HepG2 (cell line): ENCODE results near the gene PPP2R1B. TPM values are rescaled to one million over a fixed set of nuclear protein-coding genes. Genes with fewer than 3 reads are reported as not detected.

Experiments
- ATAC-seq: fragments of 200-7000 bp; cut with Tn5 transposase; 3 replicates; pipeline ENCODE4 v1.9.1; 2020; ENCODE audit warnings: mild to moderate bottlenecking, moderate library complexity
- BruUV-seq: library from RNA; stranded (reverse); fragments of 400-500 nt; replicated peaks from 2 replicates; lab custom pipeline; 2021; lab: Mats Ljungman, UMichigan
- CTCF ChIA-PET: fragments of 300-600 bp; formaldehyde crosslinking; extraction: SDS; loops from one replicate; lab custom pipeline; 2021; ENCODE audit warnings: low total read pairs, inconsistent platforms, low intra/inter-chr PET ratio; lab: Yijun Ruan, JAX
- POLR2A ChIA-PET: fragments of 350-600 bp; sonication (Branson Sonifier 250); formaldehyde crosslinking; loops from one replicate; lab custom pipeline; 2020; ENCODE audit warnings: antibody characterized with exemption, inconsistent platforms; lab: Yijun Ruan, JAX
- DNase-seq: peaks from one replicate; pipeline ENCODE4 v3.0.0-alpha.2; 2015; ENCODE audit warnings: low spot score
- FAIRE-seq: peaks from 3 replicates; lab custom pipeline; 2011; peaks lifted over from hg19 to GRCh38; lab: Jason Lieb, UNC
- H2AFZ ChIP-seq: one replicate; pipeline ENCODE4 v1.6.1; 2011; ENCODE audit warnings: low read length, inconsistent platforms
- H3K27ac ChIP-seq: fragments of 300-600 bp; 3 replicates; pipeline ENCODE4 v1.8.0; 2011; ENCODE audit warnings: mixed run types, mild to moderate bottlenecking, mixed read lengths, low read length, inconsistent platforms; ENCODE audit not compliant: insufficient read depth; ENCODE audit errors: extremely low read length
- H3K27me3 ChIP-seq, 2 experiments: fragments of 200-600 bp in 1 of 2; 2 replicates in 1 of 2; 3 replicates in 1 of 2; pipeline versions ENCODE4 v1.6.0 to v1.8.0; 2011; ENCODE audit warnings: low read length in 2 of 2, mild to moderate bottlenecking in 2 of 2, moderate library complexity in 2 of 2, inconsistent platforms in 1 of 2; ENCODE audit not compliant: insufficient read depth in 2 of 2, control insufficient read depth in 1 of 2
- H3K36me3 ChIP-seq, 2 experiments: fragments of 200-600 bp in 1 of 2; replicated peaks in 1 of 2; 2 replicates in 1 of 2; 3 replicates in 1 of 2; pipeline versions ENCODE4 v1.5.1 to v1.8.0; 2011; ENCODE audit warnings: low read length in 2 of 2, inconsistent platforms in 1 of 2; ENCODE audit not compliant: insufficient read depth in 2 of 2, control insufficient read depth in 1 of 2
- H3K4me1 ChIP-seq: 2 replicates; pipeline ENCODE4 v1.5.1; 2012; ENCODE audit warnings: low read length, inconsistent platforms; ENCODE audit not compliant: insufficient read depth
- H3K4me2 ChIP-seq: 2 replicates; pipeline ENCODE4 v1.6.0; 2011; ENCODE audit warnings: low read depth, low read length, inconsistent platforms
- H3K4me3 ChIP-seq, 3 experiments: fragments of 200-600 bp in 1 of 3; sonication (generic), shearing (Covaris generic) in 1 of 3; replicated peaks in 1 of 3; 2 replicates each; pipeline ENCODE4 v1.5.1; 2011 to 2016; ENCODE audit warnings: low read length in 3 of 3, inconsistent platforms in 2 of 3, low read depth in 2 of 3, mild to moderate bottlenecking in 2 of 3, control low read depth in 1 of 3, mixed read lengths in 1 of 3; ENCODE audit not compliant: insufficient read depth in 1 of 3
- H3K79me2 ChIP-seq: one replicate; pipeline ENCODE4 v1.6.1; 2011; ENCODE audit warnings: low read length, inconsistent platforms; ENCODE audit not compliant: insufficient read depth
- H3K9ac ChIP-seq: 2 replicates; pipeline ENCODE4 v1.6.0; 2011; ENCODE audit warnings: mild to moderate bottlenecking, low read depth, low read length, inconsistent platforms; ENCODE audit not compliant: insufficient read depth
- H3K9me3 ChIP-seq: 2 replicates; pipeline ENCODE4 v1.5.1; 2012; ENCODE audit warnings: mild to moderate bottlenecking, low read length
- H4K20me1 ChIP-seq: 2 replicates; pipeline ENCODE4 v1.6.0; 2011; ENCODE audit warnings: inconsistent platforms, mild to moderate bottlenecking, low read length, moderate library complexity; ENCODE audit not compliant: insufficient read depth
- CEBPB ChIP-seq: IDR thresholded peaks from 2 replicates; pipeline ENCODE4 v1.6.1; 2011; ENCODE audit warnings: low read depth, low read length, improper control_type of control experiment, borderline replicate concordance
- NR1H2 ChIP-seq: sonication (generic); formaldehyde crosslinking; IDR thresholded peaks from 2 replicates; pipeline ENCODE4 v1.8.1; 2022; ENCODE audit warnings: low read depth, missing genetic modification reagents, borderline replicate concordance
- PLRG1 ChIP-seq: fragments of 450-650 bp; conservative IDR thresholded peaks from 2 replicates; pipeline ENCODE4 v1.6.1; 2016
- SMAD1 ChIP-seq: sonication (generic); formaldehyde crosslinking; IDR thresholded peaks from 2 replicates; pipeline ENCODE4 v1.4.0; 2020; ENCODE audit warnings: missing genetic modification reagents, low read depth, mild to moderate bottlenecking, borderline replicate concordance
- ZNF468 ChIP-seq: sonication (generic); formaldehyde crosslinking; IDR thresholded peaks from 2 replicates; pipeline ENCODE4 v1.8.0; 2022; ENCODE audit warnings: mild to moderate bottlenecking, moderate library complexity, missing genetic modification reagents
- WGBS: methylation state at CpG from one replicate; pipeline ENCODE4 v1.1.6; 2017; ENCODE audit warnings: low lambda C conversion rate; 5-methylcytosine and 5-hydroxymethylcytosine counted together
- in situ Hi-C: cut with HindIII; loops from 2 replicates; pipeline ENCODE4 v1.10.0; 2017; ENCODE audit warnings: low pct_unique_long_range_greater_than_20kb; ENCODE audit not compliant: extremely low pct_ligation_motif_present
- intact Hi-C: fragments of 100-400 bp; cut with micrococcal nuclease; formaldehyde crosslinking; loops from one replicate; pipeline ENCODE4 v1.10.0; 2022; ENCODE audit not compliant: unreplicated experiment
- polyA plus RNA-seq, 8 experiments: library from polyadenylated mRNA; depleted of rRNA in 3 of 8; stranded (reverse) in 7 of 8; unstranded in 1 of 8; fragments of >200 nt; fragmentation: Illumina TruSeq in 4 of 8; extraction: Trizol in 4 of 8; gene quantifications; 2 replicates each; pipeline versions ENCODE4 v1.2.1 to v1.2.3, GENCODE V29; 2011 to 2016; ENCODE audit warnings: low read depth in 4 of 8, missing spikeins in 1 of 8, mixed read lengths in 1 of 8; ENCODE audit not compliant: insufficient read depth in 1 of 8
- total RNA-seq, 5 experiments: library from RNA; depleted of rRNA; stranded (reverse); fragments of >200 nt; fragmentation: Illumina TruSeq; extraction: Trizol; gene quantifications; 2 replicates each; pipeline ENCODE4 v1.2.3, GENCODE V29; 2016; ENCODE audit warnings: low read depth in 1 of 5
- TF ChIP-seq, protein P1 (sequence below): sonication (generic); formaldehyde crosslinking; conservative IDR thresholded peaks from 2 replicates; pipeline ENCODE4 v1.8.0; 2022; ENCODE audit warnings: low read depth, missing genetic modification reagents
- TF ChIP-seq, protein P2 (sequence below): sonication (generic); formaldehyde crosslinking; conservative IDR thresholded peaks from 2 replicates; pipeline ENCODE4 v1.4.0; 2020; ENCODE audit warnings: missing genetic modification reagents
- TF ChIP-seq, protein P3 (sequence below): sonication (generic); formaldehyde crosslinking; IDR thresholded peaks from 2 replicates; pipeline ENCODE4 v1.5.0; 2020; ENCODE audit warnings: missing genetic modification reagents

The PPP2R1B gene
- total and polyA plus RNA-seq, 2 of the 13 experiments (the other 11 are each of a cell fraction or from before 2014, with no cell fraction given): 22.1 to 56.8 TPM

DNA sequence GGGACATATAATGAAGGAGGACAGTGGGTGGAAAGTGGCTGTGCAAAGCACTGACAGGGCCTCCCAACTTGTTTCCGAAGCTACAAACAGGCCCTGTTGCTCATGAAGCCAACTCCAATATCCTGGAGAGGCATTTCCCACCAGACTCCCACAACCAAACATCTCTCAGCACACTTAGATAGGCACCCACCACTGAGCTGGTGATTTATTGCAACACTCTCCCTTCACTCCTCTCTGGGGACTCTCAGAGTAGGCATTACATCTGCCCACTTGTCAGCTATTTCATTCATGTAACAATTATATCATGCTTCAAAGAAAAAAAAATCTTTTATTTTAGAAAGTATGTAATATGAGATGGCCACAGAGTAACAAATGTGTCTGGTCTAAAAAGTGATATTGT is 32.1 kb upstream of the PPP2R1B start:
- H3K36me3 ChIP-seq: peaks cover 2 to 8% of the 10 kb centered on the region in 2 experiments; a peak in 3 of 5 replicates
- POLR2A ChIA-PET: interaction anchor here (1.7 kb wide), 1 partner anchor 20 kb away, joined by 7 read pairs; no protein-coding TSS in a partner anchor
- no peak overlapping the region for H3K4me3 ChIP-seq
- no peaks in the 10 kb centered on the region for H3K9me3 ChIP-seq
- intact Hi-C loops: no loop called here
- no peak overlapping the region for H3K27ac ChIP-seq
- H3K9ac ChIP-seq: no peak overlapping the region
- TF ChIP-seq PLRG1 (no peak), CEBPB (0 out of 2 replicates have a peak, but pooled peaks have one; percentile 9), NR1H2 (CRISPR knock-in tag) (no peak), ZNF468 (CRISPR knock-in tag) (no peak), SMAD1 (CRISPR knock-in tag) (no peak)
- TF ChIP-seq, protein P1, sequence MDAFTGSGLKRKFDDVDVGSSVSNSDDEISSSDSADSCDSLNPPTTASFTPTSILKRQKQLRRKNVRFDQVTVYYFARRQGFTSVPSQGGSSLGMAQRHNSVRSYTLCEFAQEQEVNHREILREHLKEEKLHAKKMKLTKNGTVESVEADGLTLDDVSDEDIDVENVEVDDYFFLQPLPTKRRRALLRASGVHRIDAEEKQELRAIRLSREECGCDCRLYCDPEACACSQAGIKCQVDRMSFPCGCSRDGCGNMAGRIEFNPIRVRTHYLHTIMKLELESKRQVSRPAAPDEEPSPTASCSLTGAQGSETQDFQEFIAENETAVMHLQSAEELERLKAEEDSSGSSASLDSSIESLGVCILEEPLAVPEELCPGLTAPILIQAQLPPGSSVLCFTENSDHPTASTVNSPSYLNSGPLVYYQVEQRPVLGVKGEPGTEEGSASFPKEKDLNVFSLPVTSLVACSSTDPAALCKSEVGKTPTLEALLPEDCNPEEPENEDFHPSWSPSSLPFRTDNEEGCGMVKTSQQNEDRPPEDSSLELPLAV (CRISPR knock-in tag): no peak
- TF ChIP-seq, protein P2, sequence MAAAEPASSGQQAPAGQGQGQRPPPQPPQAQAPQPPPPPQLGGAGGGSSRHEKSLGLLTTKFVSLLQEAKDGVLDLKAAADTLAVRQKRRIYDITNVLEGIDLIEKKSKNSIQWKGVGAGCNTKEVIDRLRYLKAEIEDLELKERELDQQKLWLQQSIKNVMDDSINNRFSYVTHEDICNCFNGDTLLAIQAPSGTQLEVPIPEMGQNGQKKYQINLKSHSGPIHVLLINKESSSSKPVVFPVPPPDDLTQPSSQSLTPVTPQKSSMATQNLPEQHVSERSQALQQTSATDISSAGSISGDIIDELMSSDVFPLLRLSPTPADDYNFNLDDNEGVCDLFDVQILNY (CRISPR knock-in tag): no peak
- TF ChIP-seq, protein P3, sequence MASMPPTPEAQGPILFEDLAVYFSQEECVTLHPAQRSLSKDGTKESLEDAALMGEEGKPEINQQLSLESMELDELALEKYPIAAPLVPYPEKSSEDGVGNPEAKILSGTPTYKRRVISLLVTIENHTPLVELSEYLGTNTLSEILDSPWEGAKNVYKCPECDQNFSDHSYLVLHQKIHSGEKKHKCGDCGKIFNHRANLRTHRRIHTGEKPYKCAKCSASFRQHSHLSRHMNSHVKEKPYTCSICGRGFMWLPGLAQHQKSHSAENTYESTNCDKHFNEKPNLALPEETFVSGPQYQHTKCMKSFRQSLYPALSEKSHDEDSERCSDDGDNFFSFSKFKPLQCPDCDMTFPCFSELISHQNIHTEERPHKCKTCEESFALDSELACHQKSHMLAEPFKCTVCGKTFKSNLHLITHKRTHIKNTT: no peak
- TF ChIP-seq, all 625 proteins: peak for 1
- no peaks in the 10 kb centered on the region for H4K20me1 ChIP-seq
- no peaks in the 10 kb centered on the region for H3K79me2 ChIP-seq
- DNase-seq (no peak), ATAC-seq (no peak), FAIRE-seq (no peak)
- H3K27me3 ChIP-seq: no peaks in the 10 kb centered on the region; a peak in 1 of 5 replicates
- no peak overlapping the region for H2AFZ ChIP-seq
- CTCF ChIA-PET: no interaction called here
- 67% methylated on average over 1 of the region's 1 CpG for WGBS
- no peak overlapping the region for H3K4me2 ChIP-seq
- peaks cover 56% of the 10 kb centered on the region for H3K4me1 ChIP-seq
- in situ Hi-C loops: no loop called here
- BruUV-seq: no TSS peak
